ENCODE results near the gene TTC23L. TPM values are rescaled to one million over a fixed set of nuclear protein-coding genes. Genes with fewer than 3 reads are reported as not detected.

The TTC23L gene
- total and polyA plus RNA-seq, 2 of the 8 experiments (the other 6 are each of a cell fraction or from before 2014, with no cell fraction given) = 1.1 to 2.4 TPM

DNA sequence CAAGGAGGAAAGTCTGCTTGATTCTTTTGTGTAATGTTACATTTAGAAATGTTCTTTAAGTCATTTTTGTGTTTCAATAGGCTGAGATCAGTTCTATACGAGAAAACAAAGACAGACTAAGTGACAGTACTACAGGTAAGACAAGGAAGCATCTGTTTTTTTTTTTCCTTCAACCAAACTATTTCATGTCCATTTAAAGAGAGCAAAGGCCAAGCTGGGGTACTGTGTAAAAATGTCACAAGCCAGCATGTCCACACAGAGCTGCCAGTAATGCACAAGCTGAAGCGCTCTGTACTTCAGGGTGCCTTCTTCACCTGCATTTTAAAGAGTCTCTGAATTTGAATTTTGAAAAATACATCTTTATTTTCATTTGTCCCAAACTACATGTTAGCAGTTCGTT is 20.2 kb upstream of the TTC23L start (continued):
- no peak for TF ChIP-seq RFX5 (IDR thresholded peaks at IDR 0.05; ENCODE audit: borderline replicate concordance, low read depth, low read length)

All from H1 (cell line).